HG02943 (cell line): ENCODE results near the gene ELOB.

Experiments
- ATAC-seq: cut with Tn5 transposase; IDR thresholded peaks from one replicate; pipeline ENCODE4 v1.9.1; 2021; ENCODE audit warnings: mild to moderate bottlenecking, low read depth, moderate library complexity; ENCODE audit not compliant: unreplicated experiment

The ELOB gene

GRCh38 chr16:2724816-2725348 is 52.2 kb downstream of the ELOB start:
- no peak for ATAC-seq

GRCh38 chr16:2724088-2724676 is 52.9 kb downstream of the ELOB start:
- ATAC-seq, result no peak

GRCh38 chr16:2721634-2722173 is 55.4 kb downstream of the ELOB start:
- peak; percentile 7 for ATAC-seq
